RPMI8226 (cell line): ENCODE measurements around the gene FTO.

Experiments used
- DNase-seq: peaks from one replicate; pipeline ENCODE4 v3.0.0-alpha.2; 2015

The FTO gene

DNA sequence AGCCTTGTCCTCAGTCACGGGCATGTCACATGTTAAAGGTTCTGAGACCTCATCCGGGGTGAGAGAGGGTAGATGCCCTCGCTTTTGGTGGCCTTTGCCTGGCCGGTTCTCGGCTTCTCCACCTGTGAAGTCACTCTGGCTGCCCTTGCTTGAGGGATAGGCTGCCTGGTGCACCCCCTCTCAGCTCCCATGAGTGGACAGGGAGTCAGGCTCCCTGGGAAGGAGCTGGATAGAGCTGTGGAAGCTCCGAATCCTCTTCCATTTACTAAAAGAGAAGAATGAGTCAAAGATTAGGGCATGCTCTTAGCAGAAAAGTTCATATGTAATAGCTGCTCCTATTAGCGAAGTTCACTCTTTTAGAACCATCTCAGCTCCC is 440.6 kb downstream of the FTO start:
- DNase-seq: no peak

DNA sequence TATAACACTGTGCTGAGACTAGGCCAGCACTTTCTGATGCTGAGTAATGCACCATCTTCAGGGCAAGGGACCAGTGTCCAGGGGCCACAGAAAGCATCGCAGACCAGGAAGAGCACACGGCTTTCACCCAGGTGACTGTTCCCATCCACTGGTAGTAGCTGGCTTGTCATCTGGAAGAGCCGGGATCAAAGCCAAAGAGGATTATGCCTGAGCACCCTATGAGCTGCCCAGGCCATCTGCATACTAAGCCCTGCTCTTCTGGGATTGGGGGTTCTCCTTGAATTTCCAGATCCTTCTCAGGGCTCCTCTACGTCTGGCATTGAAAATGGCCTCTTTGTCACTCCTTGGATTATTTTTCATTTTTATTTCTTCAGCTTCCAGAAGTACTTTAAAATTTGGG is 441.9 kb downstream of the FTO start:
- no peak for DNase-seq

DNA sequence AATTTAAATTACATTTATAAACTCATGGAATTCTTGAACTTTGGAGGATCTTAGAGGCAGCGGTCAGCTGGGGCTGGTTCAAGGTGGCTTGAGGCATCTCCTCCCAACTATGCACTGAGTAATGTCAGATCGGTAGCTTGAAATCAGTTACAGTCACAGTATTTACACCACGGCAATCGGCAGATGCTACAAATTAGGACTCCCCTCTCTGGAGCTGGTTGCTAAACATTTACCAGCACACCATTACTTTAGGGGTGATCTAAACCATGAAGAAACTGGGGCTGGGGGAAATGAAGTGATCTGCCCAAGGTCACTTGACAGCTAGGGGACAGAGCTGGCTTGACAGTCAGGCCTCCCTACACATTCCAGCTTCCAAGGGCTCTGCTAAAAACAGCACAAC is 445.0 kb downstream of the FTO start:
- DNase-seq: no peak

DNA sequence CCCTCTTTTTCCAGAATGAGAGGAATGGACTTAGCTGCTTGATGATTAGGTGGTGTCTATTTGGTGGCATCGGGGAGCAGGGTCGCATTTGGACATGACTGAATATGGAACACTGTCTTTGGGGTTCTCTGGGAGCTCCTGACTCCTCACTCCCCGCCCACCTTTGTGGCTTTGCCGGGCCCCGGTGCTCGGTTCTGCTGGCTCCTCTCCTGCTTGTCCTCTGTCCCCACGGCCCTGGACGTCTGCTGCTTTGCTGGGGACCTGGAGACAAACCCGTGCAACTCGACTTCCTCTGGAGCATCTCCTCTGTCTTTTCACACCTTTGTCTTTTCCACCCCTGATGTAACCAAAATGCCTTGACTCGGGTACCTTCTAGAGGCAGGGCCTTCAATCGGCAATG is 446.9 kb downstream of the FTO start:
- no peak for DNase-seq

DNA sequence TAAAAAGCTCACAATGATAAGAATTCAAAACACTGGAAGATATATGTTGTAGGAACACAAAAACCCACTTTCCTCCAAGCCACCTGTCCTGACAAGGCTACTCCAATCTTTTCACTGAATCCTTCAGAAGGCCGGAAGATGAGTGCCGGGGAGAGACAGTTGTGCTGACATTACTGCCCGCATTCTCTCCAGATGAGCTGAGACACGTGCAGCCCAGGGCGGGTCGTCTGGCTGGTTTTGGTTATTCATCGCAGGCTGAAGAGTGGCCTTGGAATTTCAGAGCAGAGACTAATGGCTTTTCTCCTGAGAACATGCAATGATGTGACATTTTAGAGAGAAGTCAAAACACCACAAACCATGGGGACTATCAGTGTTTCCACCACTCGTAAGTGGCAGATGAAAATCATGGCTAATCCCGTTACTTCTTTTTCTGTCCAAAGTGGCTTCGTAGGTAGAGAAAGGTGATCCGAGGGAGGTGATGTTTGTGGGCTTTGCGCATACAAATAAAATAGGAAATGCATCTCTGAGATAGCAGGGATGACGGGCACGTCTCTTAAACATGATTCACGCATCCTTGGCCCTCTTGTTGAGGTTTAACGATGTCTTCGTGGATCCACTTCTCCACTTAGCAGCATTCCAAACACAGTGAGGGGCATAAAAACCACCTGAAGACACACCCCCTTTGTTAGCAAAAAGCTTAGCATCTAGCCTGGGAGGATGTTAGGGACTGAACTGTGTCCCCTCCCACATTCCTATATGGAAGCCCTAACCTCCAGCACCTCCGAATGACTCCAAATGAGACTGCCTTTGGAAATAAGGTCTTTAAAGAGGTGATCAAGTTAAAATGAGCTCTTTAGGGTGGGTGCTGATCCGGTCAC is 448.6 kb downstream of the FTO start:
- no peak for DNase-seq

DNA sequence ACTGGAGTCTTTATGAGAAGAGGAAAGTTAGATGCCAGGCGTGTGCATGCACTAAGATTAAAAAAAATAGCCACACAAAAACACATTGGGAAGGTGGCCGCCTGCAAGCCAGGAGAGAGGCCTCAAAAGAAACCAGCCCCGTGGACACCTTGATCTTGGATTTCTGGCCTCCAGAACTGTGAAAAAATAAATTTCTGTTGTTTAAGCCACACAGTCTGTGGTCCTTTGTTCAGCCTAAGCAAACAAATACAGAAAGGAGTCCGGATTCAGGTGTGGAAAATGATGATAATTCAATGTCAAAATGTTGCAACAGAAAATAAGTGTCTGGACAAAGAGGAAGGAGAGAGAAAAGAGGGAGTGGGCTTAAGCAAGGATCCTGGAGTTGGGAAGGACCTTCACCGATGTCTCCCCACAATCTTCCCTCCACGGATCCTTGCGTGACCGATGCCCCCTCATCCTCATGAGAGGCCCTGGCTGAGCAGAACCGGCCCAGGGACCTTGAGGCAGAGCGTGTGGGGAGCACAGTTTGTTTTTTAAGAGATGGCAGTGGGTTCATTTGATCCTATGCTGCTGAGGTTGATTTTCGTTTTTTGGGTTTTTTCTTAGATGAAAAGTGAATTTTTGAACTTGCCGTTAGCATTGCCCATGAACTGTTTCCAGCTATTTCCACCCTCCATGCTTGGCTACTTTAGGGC is 449.4 kb downstream of the FTO start:
- no peak for DNase-seq

DNA sequence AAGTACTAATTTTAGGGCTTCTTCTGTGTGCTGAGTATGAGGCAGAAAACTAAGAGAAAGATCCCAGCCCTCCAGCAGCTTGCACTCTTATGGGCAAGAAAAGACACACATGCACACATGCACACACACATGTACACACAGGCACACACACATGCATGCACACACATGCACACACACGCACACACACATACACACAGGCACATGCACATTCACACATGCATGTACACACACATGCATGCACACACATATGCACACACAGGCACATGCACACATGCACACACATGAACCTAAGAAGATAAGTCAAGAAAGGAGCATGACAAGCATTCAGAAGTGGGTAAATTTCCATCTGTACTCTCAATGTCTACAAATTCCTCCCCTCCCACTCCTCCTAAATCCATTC is 452.4 kb downstream of the FTO start:
- DNase-seq: no peak

DNA sequence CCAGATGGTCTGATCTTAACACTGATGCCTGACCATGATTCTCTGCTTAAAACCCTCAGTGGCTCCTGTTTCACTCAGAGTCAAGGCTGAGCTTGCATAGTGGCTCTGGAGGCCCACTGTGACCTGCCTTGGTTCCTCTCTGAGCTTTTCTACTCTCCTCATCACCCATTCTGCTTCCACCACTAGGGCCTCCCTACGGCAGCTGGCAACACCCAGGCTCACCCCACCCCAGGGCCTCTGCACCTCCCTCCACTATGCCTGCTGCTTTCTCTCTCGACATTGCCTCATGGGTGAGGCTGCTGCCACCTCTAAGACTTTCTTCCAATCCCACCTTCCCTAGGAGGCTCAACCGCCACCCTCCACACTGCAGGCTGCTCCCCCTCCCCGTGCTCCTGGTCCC is 455.0 kb downstream of the FTO start:
- DNase-seq: no peak

DNA sequence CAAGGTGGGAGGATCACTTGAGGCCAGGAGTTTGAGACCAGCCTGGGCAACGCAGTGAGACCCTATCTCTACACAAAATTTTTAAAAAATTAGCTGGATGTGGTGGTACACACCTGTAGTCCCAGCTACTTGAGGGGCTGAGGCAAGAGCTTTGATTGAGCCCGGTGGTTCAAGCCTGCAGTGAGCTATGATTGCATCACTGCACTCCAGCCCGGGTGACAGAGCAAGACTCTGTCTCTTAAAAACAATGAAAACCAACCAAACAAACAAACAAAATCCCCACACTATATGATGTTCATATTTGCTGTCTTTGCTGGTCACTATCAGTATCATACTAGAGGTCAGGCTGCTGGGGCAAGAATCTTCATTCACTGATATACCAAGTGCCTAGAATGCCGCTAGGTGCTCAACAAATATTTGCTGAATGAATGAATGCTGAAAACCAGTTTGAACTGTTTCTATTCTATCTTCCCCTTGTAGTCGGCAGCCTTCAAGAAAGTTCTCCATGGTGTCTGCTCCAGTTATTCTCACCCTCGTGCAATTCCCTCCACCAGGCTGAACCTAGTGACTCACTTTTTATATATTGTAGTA is 455.6 kb downstream of the FTO start:
- no peak for DNase-seq

DNA sequence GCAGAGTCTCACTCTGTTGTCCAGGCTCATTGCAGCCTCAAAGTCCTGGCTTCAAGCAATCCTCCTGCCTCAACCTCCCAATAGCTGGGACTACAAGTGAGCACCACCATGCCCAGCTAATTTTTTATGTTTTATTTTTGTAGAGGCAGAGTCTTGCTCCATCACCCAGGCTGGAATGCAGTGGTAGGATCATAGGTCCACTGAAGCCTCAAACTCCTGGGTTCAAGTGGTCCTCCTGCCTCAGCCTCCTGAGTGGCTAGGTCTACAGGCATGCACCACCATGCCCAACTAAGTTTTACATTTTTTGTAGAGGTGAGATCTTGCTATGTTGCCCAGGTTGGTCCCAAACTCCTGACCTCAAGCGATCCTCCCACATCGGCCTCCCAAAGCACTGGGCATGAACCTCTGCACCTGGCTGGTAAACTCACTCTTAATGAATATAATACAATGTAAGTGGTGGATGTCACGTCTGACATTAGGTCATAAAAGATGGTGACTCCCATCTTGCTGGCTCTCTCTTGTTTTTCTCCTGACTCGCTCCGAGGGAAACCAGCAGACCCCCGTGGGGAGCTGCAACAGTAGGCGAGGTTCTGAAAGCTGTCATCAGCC is 456.4 kb downstream of the FTO start:
- no peak for DNase-seq

DNA sequence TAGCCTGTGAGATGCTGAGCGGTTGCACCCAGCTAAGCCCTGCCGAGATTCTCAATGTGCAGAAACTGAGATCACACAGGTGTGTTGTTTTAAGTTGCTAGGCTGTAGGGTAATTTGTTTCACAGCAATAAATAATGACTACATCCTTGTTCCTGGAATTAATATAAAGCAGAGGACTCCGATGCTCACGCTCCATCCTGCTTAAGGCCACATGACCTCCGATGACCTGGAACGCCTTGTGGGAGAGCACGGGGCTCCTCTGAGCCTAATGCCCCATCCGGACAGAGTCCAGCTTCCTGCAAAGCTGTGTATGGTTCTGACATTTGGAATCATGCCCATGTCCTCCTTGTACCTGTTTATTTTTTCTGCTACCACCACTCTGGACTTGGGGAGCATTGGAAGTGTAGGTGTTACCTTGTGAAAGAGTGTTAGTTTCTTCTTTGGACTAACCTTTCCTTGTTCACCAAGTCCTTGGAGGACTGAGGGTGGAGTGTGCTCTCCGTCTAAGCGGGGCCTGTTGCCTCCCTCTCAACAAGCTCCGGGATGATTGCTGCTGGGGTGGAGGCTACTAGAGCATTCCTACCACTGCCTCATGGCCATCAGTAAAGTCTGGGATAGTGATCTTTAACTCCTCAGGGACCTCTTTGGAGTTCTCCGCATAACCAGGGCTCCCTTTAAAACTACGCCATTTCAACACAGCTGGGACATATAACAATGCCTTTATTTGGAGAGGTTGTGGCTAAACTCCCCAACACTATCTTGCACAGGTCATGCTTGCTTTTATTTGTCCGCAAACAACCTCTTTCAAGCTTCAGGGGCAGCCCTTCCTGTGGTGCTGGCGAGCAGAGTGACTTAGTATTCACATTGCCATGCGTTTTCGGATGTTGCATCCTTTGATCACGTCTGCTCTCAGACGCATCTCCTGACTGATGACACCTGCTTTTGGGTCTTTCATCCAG is 457.3 kb downstream of the FTO start:
- DNase-seq: no peak

DNA sequence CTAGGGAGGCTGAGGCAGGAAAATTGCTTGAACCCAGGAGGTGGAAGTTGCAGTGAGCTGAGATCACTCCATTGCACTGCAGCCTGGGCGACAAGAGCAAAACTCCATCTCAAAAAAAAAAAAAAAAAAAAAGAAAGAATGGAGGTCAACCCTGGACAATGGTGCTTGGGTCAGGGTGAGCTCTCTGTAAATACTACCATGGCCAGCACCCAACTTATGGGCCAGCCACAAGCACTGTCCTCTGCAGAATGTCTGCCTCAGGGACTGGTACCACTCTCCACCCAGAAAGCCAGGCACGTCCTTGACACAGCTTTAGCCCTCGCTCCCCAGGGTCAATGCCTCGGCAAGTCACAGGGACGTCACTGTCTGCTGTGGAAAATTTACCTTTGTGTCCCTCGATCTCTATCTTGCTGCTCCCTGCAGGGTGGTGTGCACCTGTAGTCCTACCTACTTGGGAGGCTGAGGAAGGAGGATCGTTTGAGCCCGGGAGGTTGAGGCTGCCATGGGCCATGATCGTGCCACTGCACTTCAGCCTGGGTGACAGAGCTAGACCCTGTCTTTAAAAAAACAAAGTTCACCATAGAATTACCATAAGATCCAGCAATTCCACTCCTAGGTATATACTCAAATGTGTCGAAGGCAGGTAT is 459.4 kb downstream of the FTO start:
- DNase-seq: no peak

DNA sequence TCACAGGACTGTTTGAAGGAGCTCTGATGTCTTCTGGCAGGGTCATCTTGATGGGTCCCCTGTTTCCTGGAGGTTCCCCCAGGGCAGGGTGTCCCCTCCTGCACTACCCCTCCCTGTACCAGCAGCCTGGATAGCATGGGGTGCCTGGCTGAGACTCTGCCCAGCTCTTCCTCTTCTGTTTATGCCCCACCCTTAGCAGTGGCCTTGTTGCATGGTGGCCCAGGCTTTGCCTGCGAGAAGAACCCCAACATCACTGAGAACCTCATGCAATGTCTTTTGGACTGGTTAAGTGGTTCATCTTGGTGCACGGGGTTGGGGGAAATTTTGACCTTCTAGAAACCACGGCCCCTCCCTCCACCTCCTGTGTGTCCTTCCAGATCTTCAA is 460.8 kb downstream of the FTO start:
- DNase-seq: no peak

DNA sequence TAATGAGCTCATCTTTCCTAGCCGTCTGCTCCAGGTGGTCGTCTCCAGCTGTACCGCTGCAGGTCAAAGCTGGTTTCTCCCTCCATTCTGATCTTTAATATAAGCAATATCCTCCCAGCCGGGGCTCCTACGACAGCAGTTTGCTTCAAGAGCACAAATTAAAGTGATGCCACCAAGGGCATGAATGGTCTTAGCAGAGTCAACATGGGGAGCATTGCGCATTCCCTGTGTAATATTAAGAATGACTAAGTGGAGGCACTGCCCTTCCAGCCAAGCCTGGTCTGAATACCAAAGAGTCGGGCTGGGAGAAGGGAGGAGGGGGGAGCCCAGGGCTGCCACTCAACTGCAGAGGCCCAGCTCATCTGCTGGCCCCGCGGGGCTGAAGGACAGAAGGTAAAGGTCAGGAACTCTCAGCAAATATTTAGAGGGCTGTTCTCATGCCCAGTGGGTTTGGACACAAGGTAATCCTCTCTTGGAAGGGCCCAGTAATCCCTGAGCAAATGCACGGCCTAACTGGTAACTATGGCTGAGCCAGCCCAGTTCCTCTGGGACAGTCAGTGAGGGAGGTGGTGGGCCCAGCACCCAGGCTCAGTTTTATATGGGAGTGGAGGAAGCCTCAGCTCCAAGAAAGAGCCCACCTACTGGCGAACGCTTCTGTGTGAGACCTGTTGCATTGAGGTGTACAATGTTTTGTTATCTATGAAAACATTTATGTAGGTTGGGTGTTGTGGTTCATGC is 461.4 kb downstream of the FTO start:
- DNase-seq: no peak

DNA sequence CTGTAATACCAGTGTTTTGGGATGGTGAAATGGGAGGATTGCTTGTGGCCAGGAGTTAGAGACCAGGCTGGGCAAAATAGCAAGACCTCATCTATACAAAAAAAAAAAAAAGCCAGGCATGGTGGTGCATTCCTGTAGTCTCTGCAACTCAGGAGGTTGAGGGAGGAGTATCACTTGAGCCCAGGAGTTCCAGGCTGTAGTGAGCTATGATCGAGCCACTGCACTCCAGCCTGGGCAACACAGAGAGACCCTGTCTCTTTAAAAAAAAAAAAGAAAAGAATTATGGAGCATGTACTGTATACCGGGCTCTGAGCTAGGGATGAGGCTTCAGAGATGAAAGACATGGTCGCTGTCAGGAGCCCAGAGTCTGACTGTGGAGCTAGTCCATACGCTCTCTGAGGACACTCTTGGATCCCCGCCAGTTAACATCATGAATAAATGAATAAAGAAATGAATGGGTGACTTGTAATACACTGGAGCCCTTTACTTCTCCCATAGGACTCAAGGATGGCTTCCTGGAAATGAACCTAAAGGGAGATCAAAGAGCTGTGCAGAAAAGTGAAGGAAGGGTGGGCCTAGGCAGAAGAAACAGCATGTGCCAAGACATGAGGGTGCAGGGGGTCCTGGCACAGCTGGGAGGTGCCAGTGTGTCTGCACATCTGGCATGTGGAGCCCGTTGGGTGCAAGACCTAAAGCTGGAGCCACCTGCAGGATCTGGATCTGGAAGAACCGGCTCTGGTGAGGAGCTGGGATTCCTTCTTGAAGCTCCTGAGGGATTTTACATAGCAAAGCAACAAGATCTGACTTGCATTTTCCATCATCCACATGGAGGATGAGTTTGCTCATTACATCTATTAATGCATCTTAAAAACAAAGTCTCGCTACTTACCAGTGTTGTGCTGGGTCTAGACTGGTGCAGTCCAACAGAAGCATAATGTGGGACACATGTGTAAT is 462.2 kb downstream of the FTO start:
- DNase-seq: no peak

DNA sequence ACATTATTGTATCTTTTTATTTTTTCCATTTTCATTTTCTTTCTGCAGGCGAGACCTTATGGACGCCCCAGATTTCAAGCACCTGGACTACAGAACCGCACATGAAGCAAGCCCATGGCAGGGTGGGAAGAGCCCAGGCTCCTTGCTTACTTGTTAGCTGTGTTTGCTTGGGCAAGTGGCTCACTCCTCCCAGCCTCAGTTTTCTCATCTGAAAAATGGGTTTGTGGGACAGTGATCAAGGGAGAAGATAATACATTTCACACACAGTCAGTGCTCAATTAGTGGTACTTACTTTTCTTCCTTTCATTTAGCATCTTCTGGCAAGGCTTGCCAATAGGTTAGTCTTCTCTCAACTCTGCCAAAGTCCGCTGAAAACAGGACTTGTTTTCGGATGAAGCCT is 465.2 kb downstream of the FTO start:
- no peak for DNase-seq

DNA sequence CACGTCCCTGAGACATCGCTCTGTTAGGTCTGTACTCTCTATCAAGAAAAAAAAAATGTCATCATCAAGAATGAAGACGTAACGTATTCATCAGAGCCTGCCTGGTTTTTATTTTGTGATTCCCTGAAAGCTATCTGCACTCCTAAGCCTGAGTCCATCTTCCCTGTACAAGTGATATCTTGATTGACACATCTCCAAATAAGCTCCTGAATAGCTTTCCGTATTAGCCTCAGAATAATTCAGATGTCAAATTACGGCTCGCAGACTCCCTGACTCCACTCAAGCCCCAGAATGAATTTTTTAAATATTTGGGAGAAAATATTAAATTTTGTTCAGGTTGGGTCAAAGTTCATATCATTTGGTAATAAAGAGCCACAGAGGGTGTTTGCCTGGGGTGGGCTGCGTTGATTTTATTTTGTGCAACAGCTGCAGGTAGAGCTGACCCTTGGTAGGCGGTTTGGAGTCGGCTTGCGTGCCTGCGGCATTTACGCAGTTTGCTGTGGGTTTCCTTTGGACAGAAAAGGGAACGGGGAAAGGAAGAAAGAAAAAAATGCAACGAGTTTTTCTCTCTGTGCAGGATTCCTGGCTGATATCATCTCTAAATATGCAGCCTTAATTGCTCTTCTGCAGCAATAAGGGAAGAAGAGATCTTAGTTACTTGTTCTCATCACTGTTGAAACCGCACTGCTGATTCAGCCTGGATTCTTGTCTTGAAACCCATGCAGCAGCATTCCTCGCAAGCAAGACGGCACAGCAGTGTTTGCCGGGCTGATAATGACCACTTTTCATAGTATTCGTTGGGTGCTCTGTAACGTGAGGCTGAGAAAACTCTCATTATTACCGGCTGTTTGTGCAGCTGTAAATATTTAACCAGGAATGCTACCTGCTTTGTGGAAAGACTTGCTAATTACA is 467.9 kb downstream of the FTO start:
- no peak for DNase-seq

DNA sequence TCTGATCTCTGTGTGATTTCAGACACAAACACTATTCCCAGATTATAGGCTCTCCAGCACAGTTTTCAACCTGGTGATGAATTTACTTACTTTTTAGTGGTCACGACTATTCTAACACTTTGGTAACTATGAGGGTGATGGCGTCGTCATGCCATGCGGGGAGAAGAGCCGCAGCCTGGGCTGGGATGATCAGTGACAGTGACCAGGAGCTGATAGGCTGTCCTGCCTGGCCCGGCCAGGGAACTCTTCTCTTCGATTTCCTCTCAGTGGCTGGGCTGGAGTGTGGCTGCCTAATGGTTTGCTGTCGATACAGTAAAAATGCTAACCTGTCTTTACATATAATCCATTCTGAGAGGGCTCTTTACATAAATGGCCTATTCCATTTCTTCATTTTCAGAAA is 469.5 kb downstream of the FTO start:
- no peak for DNase-seq

DNA sequence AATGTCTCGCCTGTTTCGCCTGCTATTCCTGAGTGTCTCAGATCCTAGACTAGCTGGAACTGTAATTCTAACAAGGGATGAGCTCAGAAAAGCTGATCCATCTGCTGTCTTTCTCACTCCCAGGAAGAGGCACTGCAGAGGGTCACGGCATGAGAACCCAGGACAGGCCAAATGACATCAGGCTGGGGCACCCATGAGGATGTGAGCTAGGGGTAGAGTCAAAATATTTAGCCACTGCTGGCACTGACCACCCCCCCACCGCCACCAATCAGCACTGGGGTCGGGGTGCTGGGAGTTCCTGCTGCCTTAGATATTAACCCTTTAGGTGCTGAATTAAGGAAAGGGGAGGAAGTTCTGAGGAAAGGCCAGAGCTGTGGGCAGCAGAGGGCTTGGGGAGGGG is 470.2 kb downstream of the FTO start:
- no peak for DNase-seq
